Fibroblast of skin of scalp (primary cell): ENCODE measurements around the gene ST14.
A peak's percentile ranks its signal among the peaks of the same experiment; 100 is the strongest.

Experiments used
- DNase-seq: peaks from one replicate; pipeline ENCODE4 v3.0.0-alpha.2; 2013

Gene ST14

GRCh38 chr11:130136107-130136506 is 23.5 kb upstream of the ST14 start:
- DNase-seq: no peak

GRCh38 chr11:130137999-130138398 is 21.6 kb upstream of the ST14 start:
- no peak for DNase-seq

GRCh38 chr11:130139401-130139800 is 20.2 kb upstream of the ST14 start:
- DNase-seq: no peak

GRCh38 chr11:130141561-130142341 is 17.8 kb upstream of the ST14 start:
- DNase-seq: no peak

GRCh38 chr11:130144141-130144540 is 15.4 kb upstream of the ST14 start:
- DNase-seq: no peak

- no peak for DNase-seq
Measured at GRCh38 chr11:130144861-130145281, 14.7 kb upstream of the ST14 start.

- no peak for DNase-seq
Measured at GRCh38 chr11:130145311-130145812, 14.2 kb upstream of the ST14 start.

- no peak for DNase-seq
Measured at GRCh38 chr11:130145975-130146776, 13.4 kb upstream of the ST14 start.

- no peak for DNase-seq
Measured at GRCh38 chr11:130146796-130147195, 12.8 kb upstream of the ST14 start.

- no peak for DNase-seq
Measured at GRCh38 chr11:130148796-130149326, 10.7 kb upstream of the ST14 start.

- DNase-seq: no peak
Measured at GRCh38 chr11:130150790-130151189, 8.8 kb upstream of the ST14 start.

GRCh38 chr11:130151196-130151595 is 8.4 kb upstream of the ST14 start:
- no peak for DNase-seq

GRCh38 chr11:130156108-130157022 is 3.2 kb upstream of the ST14 start:
- DNase-seq: peak; percentile 79

- no peak for DNase-seq
Measured at GRCh38 chr11:130157101-130157500, 2.5 kb upstream of the ST14 start.

- no peak for DNase-seq
Measured at GRCh38 chr11:130157840-130158239, 1.7 kb upstream of the ST14 start.

GRCh38 chr11:130159139-130159538 is 443 bp upstream of the ST14 start:
- no peak for DNase-seq

GRCh38 chr11:130160498-130161155 is 1.0 kb downstream of the ST14 start:
- no peak for DNase-seq

- no peak for DNase-seq
Measured at GRCh38 chr11:130161441-130162145, 2.0 kb downstream of the ST14 start.

- DNase-seq: no peak
Measured at GRCh38 chr11:130162733-130163132, 3.2 kb downstream of the ST14 start.

GRCh38 chr11:130163346-130164220 is 4.0 kb downstream of the ST14 start:
- DNase-seq: no peak
